Testis (tissue), 2 donors: ENCODE data around the gene TMEM175.

Source experiments
- POLR2A ChIP-seq: fragments of 450-650 bp; IDR thresholded peaks from one replicate; pipeline ENCODE4 v1.6.1; 2017; ENCODE audit warnings: antibody characterized with exemption, mild to moderate bottlenecking, moderate library complexity
- TF ChIP-seq, protein P1 (sequence below), 3 experiments: fragments of 450-650 bp in 2 of 3; fragments of 200-600 bp in 1 of 3; sonication (generic) in 1 of 3; IDR thresholded peaks; one replicate each; pipeline ENCODE4 v1.5.1; 2016 to 2019; ENCODE audit warnings: antibody characterized with exemption in 3 of 3, mild to moderate bottlenecking in 2 of 3, moderate library complexity in 1 of 3

DNA sequence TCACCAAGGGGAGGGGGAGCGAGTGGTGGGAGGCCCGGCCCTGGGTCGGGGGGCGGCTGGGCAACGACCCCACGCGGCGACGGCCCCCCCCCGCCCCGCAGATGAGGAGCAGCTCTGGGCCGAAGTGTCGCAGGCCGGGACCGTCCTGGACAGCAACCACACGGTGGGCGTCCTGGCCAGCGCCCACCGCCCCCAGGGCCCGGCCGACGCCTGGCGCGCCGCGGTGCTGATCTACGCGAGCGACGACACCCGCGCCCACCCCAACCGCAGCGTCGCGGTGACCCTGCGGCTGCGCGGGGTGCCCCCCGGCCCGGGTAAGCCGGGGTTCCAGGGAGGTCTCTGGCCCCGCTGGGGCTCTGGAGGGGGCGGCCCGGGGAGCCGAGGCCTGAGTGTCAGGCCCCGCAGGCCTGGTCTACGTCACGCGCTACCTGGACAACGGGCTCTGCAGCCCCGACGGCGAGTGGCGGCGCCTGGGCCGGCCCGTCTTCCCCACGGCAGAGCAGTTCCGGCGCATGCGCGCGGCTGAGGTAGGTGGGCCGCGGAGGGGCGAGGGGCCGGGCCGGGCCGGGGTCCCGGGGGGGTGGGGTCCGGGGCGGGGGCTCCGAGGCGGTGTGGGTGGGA is 70.5 kb downstream of the TMEM175 start:
- TF ChIP-seq, protein P1, sequence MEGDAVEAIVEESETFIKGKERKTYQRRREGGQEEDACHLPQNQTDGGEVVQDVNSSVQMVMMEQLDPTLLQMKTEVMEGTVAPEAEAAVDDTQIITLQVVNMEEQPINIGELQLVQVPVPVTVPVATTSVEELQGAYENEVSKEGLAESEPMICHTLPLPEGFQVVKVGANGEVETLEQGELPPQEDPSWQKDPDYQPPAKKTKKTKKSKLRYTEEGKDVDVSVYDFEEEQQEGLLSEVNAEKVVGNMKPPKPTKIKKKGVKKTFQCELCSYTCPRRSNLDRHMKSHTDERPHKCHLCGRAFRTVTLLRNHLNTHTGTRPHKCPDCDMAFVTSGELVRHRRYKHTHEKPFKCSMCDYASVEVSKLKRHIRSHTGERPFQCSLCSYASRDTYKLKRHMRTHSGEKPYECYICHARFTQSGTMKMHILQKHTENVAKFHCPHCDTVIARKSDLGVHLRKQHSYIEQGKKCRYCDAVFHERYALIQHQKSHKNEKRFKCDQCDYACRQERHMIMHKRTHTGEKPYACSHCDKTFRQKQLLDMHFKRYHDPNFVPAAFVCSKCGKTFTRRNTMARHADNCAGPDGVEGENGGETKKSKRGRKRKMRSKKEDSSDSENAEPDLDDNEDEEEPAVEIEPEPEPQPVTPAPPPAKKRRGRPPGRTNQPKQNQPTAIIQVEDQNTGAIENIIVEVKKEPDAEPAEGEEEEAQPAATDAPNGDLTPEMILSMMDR (IDR thresholded peaks at IDR 0.05), result no peak
- no peak for TF ChIP-seq POLR2A
